ENCODE measurements around the gene PGM1. TPM values are rescaled to one million over a fixed set of nuclear protein-coding genes. Genes with fewer than 3 reads are reported as not detected.

Gene PGM1
- total RNA-seq, 4 donors from 2014 or later = 49.4 to 73.9 (median 61.5) TPM

GRCh38 chr1:63671514-63671913 lies 78.3 kb downstream of the PGM1 start:
- intact Hi-C loops (cut with DNase I) = no loop called here
- 95% methylated on average over 1 of the region's 1 CpG for WGBS
- TF ChIP-seq CTCF (IDR thresholded peaks at IDR 0.05) (no peak), EP300 (IDR thresholded peaks at IDR 0.05) (no peak), POLR2A (IDR thresholded peaks at IDR 0.05; ENCODE audit: low read depth) (no peak), POLR2AphosphoS5 (IDR thresholded peaks at IDR 0.05) (no peak)
- Histone ChIP-seq H3K27ac (replicated peaks in 1 of 4) (no peak overlapping the region), H3K4me1 (peaks cover 0 to 24% (median 15%) of the 10 kb centered on the region in 4 donors), H3K36me3 (no peaks in the 10 kb centered on the region), H3K9me3 (no peaks in the 10 kb centered on the region), H3K27me3 (no peaks in the 10 kb centered on the region), H3K4me3 (no peak overlapping the region)
- DNase-seq (ENCODE audit: extremely low spot score) = no peak

DNA sequence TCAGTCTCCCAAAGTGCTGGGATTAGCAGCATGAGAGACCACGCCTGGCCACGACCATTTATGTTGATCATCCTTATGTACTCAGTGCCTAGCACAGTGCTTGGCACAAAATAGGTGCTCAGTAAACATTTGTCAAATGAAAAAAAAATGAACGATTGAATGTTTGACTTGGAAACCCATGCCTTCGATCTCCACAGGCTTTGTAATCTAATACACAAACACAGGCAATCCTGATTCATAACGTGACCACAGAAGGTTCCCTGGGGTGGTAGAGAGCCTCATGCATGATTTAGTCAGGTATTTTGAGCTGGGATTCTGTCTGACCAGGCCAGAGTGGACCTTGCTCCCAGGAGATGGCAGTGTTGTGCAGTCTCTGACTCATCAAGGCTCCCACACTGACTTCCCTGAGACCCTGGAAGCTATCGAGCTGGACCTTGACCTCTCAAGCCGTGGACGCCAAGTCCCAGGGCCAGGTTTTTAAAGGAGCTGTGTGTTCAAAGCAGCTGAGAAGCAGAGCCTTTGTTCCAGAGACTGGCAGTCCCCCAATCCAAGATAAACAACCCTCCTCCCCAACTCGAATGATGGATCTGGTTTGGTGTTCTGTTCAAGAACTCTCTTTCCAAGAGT lies 81.1 kb downstream of the PGM1 start:
- Histone ChIP-seq H3K9me3 (no peaks in the 10 kb centered on the region), H3K27me3 (no peaks in the 10 kb centered on the region), H3K27ac (replicated peaks in 1 of 4) (peak overlapping the region in 2 of 4 donors; percentile 16 to 51), H3K36me3 (no peaks in the 10 kb centered on the region), H3K4me1 (peaks cover 0 to 24% (median 15%) of the 10 kb centered on the region in 4 donors), H3K4me3 (no peak overlapping the region)
- TF ChIP-seq POLR2A (IDR thresholded peaks at IDR 0.05; ENCODE audit: low read depth) (no peak), EP300 (IDR thresholded peaks at IDR 0.05) (no peak), POLR2AphosphoS5 (IDR thresholded peaks at IDR 0.05) (peak; percentile 27 to 31), CTCF (IDR thresholded peaks at IDR 0.05) (peak; percentile 50 to 65 (median 53))
- WGBS = 45% methylated on average over 7 of the region's 9 CpGs
- DNase-seq (ENCODE audit: extremely low spot score) = peak; percentile 94
- intact Hi-C loops (cut with DNase I) = no loop called here

- TF ChIP-seq EP300 (IDR thresholded peaks at IDR 0.05) (no peak), POLR2AphosphoS5 (IDR thresholded peaks at IDR 0.05) (no peak), CTCF (IDR thresholded peaks at IDR 0.05) (no peak), POLR2A (IDR thresholded peaks at IDR 0.05; ENCODE audit: low read depth) (no peak)
- H3K36me3 ChIP-seq = no peaks in the 10 kb centered on the region
- no peak for DNase-seq (ENCODE audit: extremely low spot score)
- peaks cover 0 to 24% (median 15%) of the 10 kb centered on the region in 4 donors for H3K4me1 ChIP-seq
- 56% methylated on average over 6 of the region's 6 CpGs for WGBS
- no peaks in the 10 kb centered on the region for H3K9me3 ChIP-seq
- H3K27ac ChIP-seq (replicated peaks in 1 of 4) = peak overlapping the region in 3 of 4 donors; percentile 16 to 51 (median 29)
- intact Hi-C loops (cut with DNase I) = no loop called here
- no peaks in the 10 kb centered on the region for H3K27me3 ChIP-seq
- H3K4me3 ChIP-seq = no peak overlapping the region
These were observed 81.7 kb downstream of the PGM1 start for GRCh38 chr1:63674865-63675419.

DNA sequence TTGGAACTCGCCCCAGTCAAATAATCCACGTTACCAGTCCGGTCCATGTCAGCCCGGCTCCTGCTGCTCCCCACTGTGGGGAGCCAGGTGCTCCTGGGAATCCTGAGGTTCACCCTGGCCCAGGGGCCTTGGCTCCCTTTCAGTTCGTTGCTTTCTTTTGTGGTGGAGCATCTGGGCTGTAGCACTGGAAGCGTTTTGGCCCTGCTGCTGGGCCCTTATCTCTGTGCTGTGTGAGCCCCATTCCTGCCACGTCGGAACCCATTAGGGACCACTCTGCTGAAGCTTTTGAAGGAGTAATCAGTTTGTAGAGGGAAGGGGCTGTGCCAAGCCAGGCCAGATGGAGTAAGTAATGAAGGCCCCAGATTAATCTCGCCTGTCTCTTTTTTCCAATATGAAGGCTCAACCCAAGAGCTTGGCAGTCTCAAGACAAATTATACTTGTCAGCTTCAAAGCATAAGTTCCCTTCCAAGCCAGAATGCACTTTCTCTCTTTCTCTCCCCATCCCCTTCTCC lies 82.3 kb downstream of the PGM1 start:
- no peaks in the 10 kb centered on the region for H3K9me3 ChIP-seq
- H3K27me3 ChIP-seq = no peaks in the 10 kb centered on the region
- 77% methylated on average over 9 of the region's 9 CpGs for WGBS
- peaks cover 0 to 24% (median 15%) of the 10 kb centered on the region in 4 donors for H3K4me1 ChIP-seq
- TF ChIP-seq CTCF (IDR thresholded peaks at IDR 0.05) (no peak), POLR2AphosphoS5 (IDR thresholded peaks at IDR 0.05) (no peak), POLR2A (IDR thresholded peaks at IDR 0.05; ENCODE audit: low read depth) (no peak), EP300 (IDR thresholded peaks at IDR 0.05) (no peak)
- H3K36me3 ChIP-seq = no peaks in the 10 kb centered on the region
- intact Hi-C loops (cut with DNase I) = no loop called here
- no peak for DNase-seq (ENCODE audit: extremely low spot score)
- H3K4me3 ChIP-seq = no peak overlapping the region
- peak overlapping the region in 2 of 4 donors; percentile 29 to 51 for H3K27ac ChIP-seq (replicated peaks in 1 of 4)
